ENCODE data around the gene NUDCD3.

Gene NUDCD3

GRCh38 chr7:44498230-44498954 is 7.9 kb upstream of the NUDCD3 start:
- TF ChIP-seq GATA2 (IDR thresholded peaks at IDR 0.05; ENCODE audit: low read depth, low read length) (no peak), GATA3 (IDR thresholded peaks at IDR 0.05; ENCODE audit: low read depth, low read length) (no peak)

- TF ChIP-seq GATA3 (IDR thresholded peaks at IDR 0.05; ENCODE audit: low read depth, low read length): no peak
These were observed 6.9 kb upstream of the NUDCD3 start for GRCh38 chr7:44497155-44498027.

GRCh38 chr7:44496385-44496784 is 5.9 kb upstream of the NUDCD3 start:
- no peak for TF ChIP-seq GATA2 (IDR thresholded peaks at IDR 0.05; ENCODE audit: low read depth, low read length)
- no peak for TF ChIP-seq GATA3 (IDR thresholded peaks at IDR 0.05; ENCODE audit: low read depth, low read length)

- TF ChIP-seq GATA3 (IDR thresholded peaks at IDR 0.05; ENCODE audit: low read depth, low read length) (no peak), GATA2 (IDR thresholded peaks at IDR 0.05; ENCODE audit: low read depth, low read length) (no peak)
These were observed 4.5 kb upstream of the NUDCD3 start for GRCh38 chr7:44494960-44495359.

- no peak for TF ChIP-seq GATA3 (IDR thresholded peaks at IDR 0.05; ENCODE audit: low read depth, low read length)
- no peak for TF ChIP-seq GATA2 (IDR thresholded peaks at IDR 0.05; ENCODE audit: low read depth, low read length)
These were observed 771 bp upstream of the NUDCD3 start for GRCh38 chr7:44491229-44491628.

- TF ChIP-seq GATA3 (IDR thresholded peaks at IDR 0.05; ENCODE audit: low read depth, low read length) (no peak), GATA2 (IDR thresholded peaks at IDR 0.05; ENCODE audit: low read depth, low read length) (no peak)
These were observed 505 bp downstream of the NUDCD3 start for GRCh38 chr7:44489955-44490350.

GRCh38 chr7:44488955-44489354 is 1.5 kb downstream of the NUDCD3 start:
- TF ChIP-seq GATA2 (IDR thresholded peaks at IDR 0.05; ENCODE audit: low read depth, low read length): no peak
- TF ChIP-seq GATA3 (IDR thresholded peaks at IDR 0.05; ENCODE audit: low read depth, low read length): no peak

GRCh38 chr7:44486693-44487092 is 3.8 kb downstream of the NUDCD3 start:
- no peak for TF ChIP-seq GATA3 (IDR thresholded peaks at IDR 0.05; ENCODE audit: low read depth, low read length)
- no peak for TF ChIP-seq GATA2 (IDR thresholded peaks at IDR 0.05; ENCODE audit: low read depth, low read length)

- TF ChIP-seq GATA3 (IDR thresholded peaks at IDR 0.05; ENCODE audit: low read depth, low read length) (no peak), GATA2 (IDR thresholded peaks at IDR 0.05; ENCODE audit: low read depth, low read length) (no peak)
These were observed 4.5 kb downstream of the NUDCD3 start for GRCh38 chr7:44486001-44486400.

- TF ChIP-seq GATA2 (IDR thresholded peaks at IDR 0.05; ENCODE audit: low read depth, low read length): no peak
- TF ChIP-seq GATA3 (IDR thresholded peaks at IDR 0.05; ENCODE audit: low read depth, low read length): no peak
These were observed 5.8 kb downstream of the NUDCD3 start for GRCh38 chr7:44484482-44485313.

GRCh38 chr7:44482502-44483485 is 7.7 kb downstream of the NUDCD3 start:
- TF ChIP-seq GATA2 (IDR thresholded peaks at IDR 0.05; ENCODE audit: low read depth, low read length): no peak
- no peak for TF ChIP-seq GATA3 (IDR thresholded peaks at IDR 0.05; ENCODE audit: low read depth, low read length)

GRCh38 chr7:44477938-44478337 is 12.5 kb downstream of the NUDCD3 start:
- no peak for TF ChIP-seq GATA3 (IDR thresholded peaks at IDR 0.05; ENCODE audit: low read depth, low read length)
- TF ChIP-seq GATA2 (IDR thresholded peaks at IDR 0.05; ENCODE audit: low read depth, low read length): no peak
